Muscle of leg (tissue), 11 donors: ENCODE data around the gene MAP3K7CL. TPM values are rescaled to one million over a fixed set of nuclear protein-coding genes. Genes with fewer than 3 reads are reported as not detected.
"Not testable (repeated sequence)": the region's sequence is repeated elsewhere in the genome, so short reads cannot be mapped to it uniquely, and the experiment has no call there.

Source experiments
- DNase-seq: peaks from one replicate; pipeline ENCODE4 v3.0.0; 2013
- H3K27ac ChIP-seq: one replicate; pipeline ENCODE4 v1.5.1; 2013; ENCODE audit warnings: mild to moderate bottlenecking, low read length, control low read depth
- H3K27me3 ChIP-seq: one replicate; pipeline ENCODE4 v1.6.1; 2013; ENCODE audit warnings: low read length; ENCODE audit not compliant: control insufficient read depth, insufficient read depth
- H3K36me3 ChIP-seq: one replicate; pipeline ENCODE4 v1.6.1; 2013; ENCODE audit warnings: low read length; ENCODE audit not compliant: control insufficient read depth, insufficient read depth
- H3K4me1 ChIP-seq: one replicate; pipeline ENCODE4 v1.6.1; 2013; ENCODE audit warnings: low read length; ENCODE audit not compliant: control insufficient read depth, insufficient read depth
- H3K4me3 ChIP-seq: one replicate; pipeline ENCODE4 v1.5.1; 2013; ENCODE audit warnings: low read length, control low read depth
- H3K9me3 ChIP-seq: replicated peaks from 2 replicates; pipeline ENCODE4 v1.6.1; 2013; ENCODE audit warnings: low read depth, low read length; ENCODE audit not compliant: control insufficient read depth
- WGBS: methylation state at CpG from one replicate; pipeline ENCODE4 v1.1.5; 2013; ENCODE audit warnings: missing lambda C conversion rate; ENCODE audit not compliant: insufficient coverage; 5-methylcytosine and 5-hydroxymethylcytosine counted together
- polyA plus RNA-seq, 8 donors: library from polyadenylated mRNA; unstranded; fragments of 120-200 nt; gene quantifications; one replicate each; pipeline versions ENCODE4 v1.2.1 to v1.2.3, GENCODE V29; 2013; ENCODE audit warnings: inconsistent platforms in 1 of 8, low replicate concordance in 1 of 8; ENCODE audit not compliant: insufficient read length in 8 of 8, insufficient read depth in 1 of 8
- total RNA-seq: library from RNA; stranded (reverse); fragments of 120-200 nt; gene quantifications from one replicate; pipeline ENCODE4 v1.2.4, GENCODE V29; 2013

MAP3K7CL gene
- total and polyA plus RNA-seq, 9 donors, result 53.5 to 84.9 (median 71.2) TPM

- WGBS, result no CpG with 5 or more reads among the region's 9 CpGs
- peak overlapping the region; percentile 29 for H3K27ac ChIP-seq
Observed at GRCh38 chr21:29163341-29164115, 33.1 kb downstream of the MAP3K7CL start.

GRCh38 chr21:29164323-29164942 lies 34.0 kb downstream of the MAP3K7CL start:
- H3K4me3 ChIP-seq, result no peak overlapping the region
- no peaks in the 10 kb centered on the region for H3K27me3 ChIP-seq
- no peaks in the 10 kb centered on the region for H3K36me3 ChIP-seq
- no peak overlapping the region for H3K27ac ChIP-seq
- H3K4me1 ChIP-seq, result peaks cover 2% of the 10 kb centered on the region
- DNase-seq, result peak; percentile 88
- H3K9me3 ChIP-seq, result no peaks in the 10 kb centered on the region
- WGBS, result no CpG with 5 or more reads among the region's 8 CpGs

More at GRCh38 chr21:29163341-29164115, 33.1 kb downstream of the MAP3K7CL start:
- peak; percentile 48 for DNase-seq
- no peaks in the 10 kb centered on the region for H3K36me3 ChIP-seq
- no peaks in the 10 kb centered on the region for H3K9me3 ChIP-seq
- H3K4me3 ChIP-seq, result no peak overlapping the region
- peaks cover 2% of the 10 kb centered on the region for H3K4me1 ChIP-seq
- no peaks in the 10 kb centered on the region for H3K27me3 ChIP-seq

DNA sequence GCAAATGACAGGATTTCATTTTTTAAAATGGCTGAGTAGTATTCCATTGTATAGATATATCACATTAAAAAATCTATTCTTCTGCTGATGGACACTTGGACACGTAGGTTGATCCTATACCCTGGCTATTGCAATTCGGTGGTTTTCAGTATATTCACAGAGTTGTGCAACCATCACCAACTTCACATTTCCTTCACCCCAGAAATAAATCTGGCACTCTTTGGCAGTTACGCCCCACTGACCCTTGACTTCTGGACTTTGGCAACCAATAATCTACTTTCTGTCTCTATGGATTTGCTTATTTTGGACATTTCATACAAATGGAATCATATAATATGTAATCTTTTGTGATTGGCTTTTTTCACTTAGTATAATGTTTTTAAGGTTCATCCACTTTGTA lies 35.9 kb downstream of the MAP3K7CL start:
- 88% methylated on average over 1 of the region's 3 CpGs for WGBS
- no peaks in the 10 kb centered on the region for H3K9me3 ChIP-seq
- H3K27ac ChIP-seq, result no peak overlapping the region
- no peaks in the 10 kb centered on the region for H3K36me3 ChIP-seq
- peaks cover 2% of the 10 kb centered on the region for H3K4me1 ChIP-seq
- DNase-seq, result no peak
- H3K27me3 ChIP-seq, result no peaks in the 10 kb centered on the region
- no peak overlapping the region for H3K4me3 ChIP-seq

DNA sequence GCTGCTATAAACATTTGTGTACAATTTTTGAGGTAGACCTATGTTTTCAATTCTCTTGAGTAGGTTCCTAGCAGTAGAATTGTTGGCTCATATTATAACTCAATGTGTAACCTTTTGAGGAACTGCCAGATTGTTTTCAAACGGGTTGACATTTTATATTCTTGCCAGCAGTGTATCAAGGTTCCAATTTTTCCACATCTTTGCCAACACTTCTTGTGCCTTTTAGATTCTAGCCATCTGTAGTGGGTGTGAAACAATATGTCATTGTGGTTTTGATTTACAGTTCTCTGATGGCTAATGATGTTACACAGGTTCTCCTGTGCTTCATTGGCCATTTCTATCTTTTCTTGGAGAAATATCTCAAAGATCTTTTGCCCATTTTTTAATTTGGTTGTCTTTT lies 36.4 kb downstream of the MAP3K7CL start:
- no peaks in the 10 kb centered on the region for H3K27me3 ChIP-seq
- no peak overlapping the region for H3K27ac ChIP-seq
- H3K4me3 ChIP-seq, result no peak overlapping the region
- no CpG with 5 or more reads among the region's 1 CpG for WGBS
- H3K9me3 ChIP-seq, result no peaks in the 10 kb centered on the region
- no peaks in the 10 kb centered on the region for H3K36me3 ChIP-seq
- H3K4me1 ChIP-seq, result peaks cover 2% of the 10 kb centered on the region
- no peak for DNase-seq

GRCh38 chr21:29167481-29167880 lies 37.0 kb downstream of the MAP3K7CL start:
- DNase-seq, H3K27me3 ChIP-seq, H3K4me1 ChIP-seq, H3K27ac ChIP-seq, H3K4me3 ChIP-seq, H3K36me3 ChIP-seq, H3K9me3 ChIP-seq: not testable (repeated sequence)
- WGBS, result no CpG with 5 or more reads among the region's 8 CpGs

DNA sequence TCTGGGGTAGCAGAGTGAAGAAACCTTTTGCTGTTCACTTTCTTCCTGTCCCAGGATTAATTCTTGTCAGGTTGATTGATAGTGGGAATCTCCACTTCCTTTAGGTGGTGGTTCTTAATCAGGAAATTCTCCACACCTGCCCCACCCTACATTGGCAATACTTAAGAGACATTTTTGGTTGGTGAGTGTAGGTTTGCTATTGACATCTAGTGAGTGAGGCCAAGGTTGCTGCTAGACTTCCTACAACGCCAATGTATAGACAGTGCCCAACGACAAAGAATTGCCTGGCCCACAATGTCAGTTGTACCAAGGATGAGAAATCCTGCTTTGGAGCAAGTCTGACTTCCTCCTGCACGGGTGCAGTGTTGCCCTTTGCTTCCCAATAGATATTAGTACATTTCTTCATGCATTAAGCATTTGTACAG lies 38.5 kb downstream of the MAP3K7CL start:
- no peak for DNase-seq
- 87% methylated on average over 3 of the region's 3 CpGs for WGBS
- H3K9me3 ChIP-seq, result no peaks in the 10 kb centered on the region
- H3K27ac ChIP-seq, result no peak overlapping the region
- H3K27me3 ChIP-seq, result no peaks in the 10 kb centered on the region
- no peak overlapping the region for H3K4me3 ChIP-seq
- no peaks in the 10 kb centered on the region for H3K36me3 ChIP-seq
- no peaks in the 10 kb centered on the region for H3K4me1 ChIP-seq

GRCh38 chr21:29170944-29171343 lies 40.5 kb downstream of the MAP3K7CL start:
- no peak overlapping the region for H3K27ac ChIP-seq
- H3K4me1 ChIP-seq, result no peaks in the 10 kb centered on the region
- no peak overlapping the region for H3K4me3 ChIP-seq
- H3K27me3 ChIP-seq, result no peaks in the 10 kb centered on the region
- H3K9me3 ChIP-seq, result no peaks in the 10 kb centered on the region
- DNase-seq, result no peak
- H3K36me3 ChIP-seq, result no peaks in the 10 kb centered on the region
- no CpG with 5 or more reads among the region's 1 CpG for WGBS

GRCh38 chr21:29172282-29172681 lies 41.8 kb downstream of the MAP3K7CL start:
- H3K4me3 ChIP-seq, result no peak overlapping the region
- H3K27ac ChIP-seq, result no peak overlapping the region
- H3K36me3 ChIP-seq, result no peaks in the 10 kb centered on the region
- WGBS, result no CpG with 5 or more reads among the region's 1 CpG
- no peaks in the 10 kb centered on the region for H3K9me3 ChIP-seq
- no peaks in the 10 kb centered on the region for H3K27me3 ChIP-seq
- no peak for DNase-seq
- no peaks in the 10 kb centered on the region for H3K4me1 ChIP-seq

DNA sequence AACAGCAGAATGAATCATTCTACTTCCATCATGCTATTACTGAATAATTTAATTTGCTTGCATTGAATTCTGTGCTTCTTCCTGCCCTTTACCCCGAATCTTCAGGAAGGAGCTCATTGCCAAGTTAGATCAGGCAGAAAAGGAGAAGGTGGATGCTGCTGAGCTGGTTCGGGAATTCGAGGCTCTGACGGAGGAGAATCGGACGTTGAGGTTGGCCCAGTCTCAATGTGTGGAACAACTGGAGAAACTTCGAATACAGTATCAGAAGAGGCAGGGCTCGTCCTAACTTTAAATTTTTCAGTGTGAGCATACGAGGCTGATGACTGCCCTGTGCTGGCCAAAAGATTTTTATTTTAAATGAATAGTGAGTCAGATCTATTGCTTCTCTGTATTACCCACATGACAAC lies 44.2 kb downstream of the MAP3K7CL start:
- Histone ChIP-seq H3K4me3 (no peak overlapping the region), H3K4me1 (no peaks in the 10 kb centered on the region), H3K9me3 (no peaks in the 10 kb centered on the region), H3K27me3 (no peaks in the 10 kb centered on the region), H3K36me3 (no peaks in the 10 kb centered on the region), H3K27ac (peak overlapping the region; percentile 23)
- peak; percentile 41 for DNase-seq
- 38% methylated on average over 7 of the region's 9 CpGs for WGBS

DNA sequence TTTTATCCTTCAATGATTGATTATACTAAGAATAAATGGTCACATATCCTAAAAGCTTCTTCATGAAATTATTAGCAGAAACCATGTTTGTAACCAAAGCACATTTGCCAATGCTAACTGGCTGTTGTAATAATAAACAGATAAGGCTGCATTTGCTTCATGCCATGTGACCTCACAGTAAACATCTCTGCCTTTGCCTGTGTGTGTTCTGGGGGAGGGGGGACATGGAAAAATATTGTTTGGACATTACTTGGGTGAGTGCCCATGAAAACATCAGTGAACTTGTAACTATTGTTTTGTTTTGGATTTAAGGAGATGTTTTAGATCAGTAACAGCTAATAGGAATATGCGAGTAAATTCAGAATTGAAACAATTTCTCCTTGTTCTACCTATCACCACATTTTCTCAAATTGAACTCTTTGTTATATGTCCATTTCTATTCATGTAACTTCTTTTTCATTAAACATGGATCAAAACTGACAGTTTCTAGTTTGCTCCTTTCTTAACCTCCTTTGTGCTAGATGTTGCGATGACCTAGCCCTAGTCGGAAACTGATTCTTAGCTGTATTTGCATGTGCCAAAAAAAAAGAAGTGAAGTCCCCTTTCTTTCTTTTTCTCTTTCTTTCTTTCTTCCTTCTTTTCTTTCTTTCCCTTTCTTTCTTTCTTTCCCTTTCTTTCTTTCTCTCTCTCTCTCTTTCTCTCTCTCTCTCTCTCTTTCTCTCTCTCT lies 45.1 kb downstream of the MAP3K7CL start:
- Histone ChIP-seq H3K9me3 (no peaks in the 10 kb centered on the region), H3K36me3 (no peaks in the 10 kb centered on the region), H3K27ac (peak overlapping the region; percentile 13), H3K27me3 (no peaks in the 10 kb centered on the region), H3K4me3 (no peak overlapping the region), H3K4me1 (no peaks in the 10 kb centered on the region)
- peak; percentile 61 for DNase-seq
- 80% methylated on average over 1 of the region's 3 CpGs for WGBS
